HCT116 (cell line): Measurements from ENCODE around the gene SLC44A1.

ENCODE experiments used
- CTCF ChIP-seq, 3 experiments: fragments of 200-600 bp in 1 of 3; sonication (generic) in 1 of 3; IDR thresholded peaks in 2 of 3; conservative IDR thresholded peaks in 1 of 3; 2 replicates each; pipeline ENCODE4 v1.5.1; 2012 to 2017; ENCODE audit warnings: low read depth in 2 of 3, low read length in 2 of 3, antibody characterized with exemption in 1 of 3, borderline replicate concordance in 1 of 3, control low read depth in 1 of 3, mild to moderate bottlenecking in 1 of 3, mixed read lengths in 1 of 3, mixed run types in 1 of 3, moderate library complexity in 1 of 3; ENCODE audit not compliant: insufficient read depth in 1 of 3
- EZH2 ChIP-seq: fragments of 200-600 bp; sonication (generic); IDR thresholded peaks from 2 replicates; pipeline ENCODE4 v1.6.1; 2017; ENCODE audit warnings: antibody characterized with exemption, mixed run types
- REST ChIP-seq: IDR thresholded peaks from 2 replicates; pipeline ENCODE4 v1.6.1; 2012; ENCODE audit warnings: low read depth
- SIN3A ChIP-seq: IDR thresholded peaks from 2 replicates; pipeline ENCODE4 v1.6.1; 2012; ENCODE audit warnings: low read depth
- ZBTB33 ChIP-seq: IDR thresholded peaks from 2 replicates; pipeline ENCODE4 v1.6.1; 2011; ENCODE audit warnings: mild to moderate bottlenecking, low read length, moderate library complexity; ENCODE audit not compliant: insufficient replicate concordance; ENCODE audit errors: extremely low read depth
- ZNF274 ChIP-seq: fragments of 200-500 bp; sonication (Bioruptor generic); IDR thresholded peaks from 2 replicates; pipeline ENCODE4 v1.6.1; 2014; ENCODE audit warnings: mild to moderate bottlenecking, low read depth, low read length, inconsistent platforms

DNA sequence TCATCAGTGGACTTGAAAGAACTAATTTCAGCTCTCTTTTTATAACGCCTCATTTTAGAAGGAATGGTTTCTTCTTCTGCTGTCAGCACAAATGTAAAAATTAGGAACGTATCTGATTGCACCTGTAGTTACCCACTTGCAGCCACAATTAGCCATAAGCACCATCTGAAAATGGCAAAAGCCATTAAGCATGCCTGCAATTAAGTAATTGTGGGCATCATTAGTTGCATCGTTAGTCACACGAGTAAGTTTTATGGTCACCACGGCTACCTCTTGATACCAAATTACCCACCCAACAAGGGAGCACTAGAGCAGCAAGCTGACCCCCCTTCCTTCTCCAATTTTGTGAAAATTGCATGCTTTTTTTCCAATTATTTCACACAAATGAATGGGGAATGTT lies 25.8 kb upstream of the SLC44A1 start:
- TF ChIP-seq SIN3A = no peak
- no peak for TF ChIP-seq EZH2
- no peak for TF ChIP-seq CTCF (IDR thresholded peaks at IDR 0.05 in 2 of 3, conservative IDR thresholded peaks at IDR 0.05 in 1 of 3; ENCODE audit: borderline replicate concordance in 1 of 3, insufficient read depth in 1 of 3, low read depth in 2 of 3, low read length in 2 of 3)
- no peak for TF ChIP-seq ZNF274
- TF ChIP-seq REST = no peak
- TF ChIP-seq ZBTB33 = no peak
